ELR (cell line): Measurements from ENCODE around the gene FSIP1.

Experiments used
- DNase-seq: peaks from one replicate; pipeline ENCODE4 v3.0.0-alpha.2; 2015; ENCODE audit warnings: low read depth

The FSIP1 gene

DNA sequence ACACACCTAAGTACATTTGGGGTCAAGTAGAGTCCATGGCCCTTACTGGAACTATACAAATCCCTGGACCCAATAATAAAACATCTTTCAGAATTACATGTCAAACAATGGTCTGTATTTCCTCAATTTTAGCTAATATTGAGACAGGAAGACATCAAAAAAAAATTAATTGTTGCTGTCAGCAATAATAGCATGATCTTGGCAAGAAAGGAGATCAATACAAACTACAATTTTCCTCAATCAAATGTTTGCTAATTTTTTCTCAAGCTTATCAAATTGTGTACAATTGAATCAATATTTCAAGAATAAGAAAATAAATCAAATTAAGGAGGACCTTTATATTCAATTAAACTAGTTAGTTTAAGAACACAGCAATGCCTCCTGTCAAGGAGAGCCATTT is 62.6 kb downstream of the FSIP1 start:
- DNase-seq = no peak

DNA sequence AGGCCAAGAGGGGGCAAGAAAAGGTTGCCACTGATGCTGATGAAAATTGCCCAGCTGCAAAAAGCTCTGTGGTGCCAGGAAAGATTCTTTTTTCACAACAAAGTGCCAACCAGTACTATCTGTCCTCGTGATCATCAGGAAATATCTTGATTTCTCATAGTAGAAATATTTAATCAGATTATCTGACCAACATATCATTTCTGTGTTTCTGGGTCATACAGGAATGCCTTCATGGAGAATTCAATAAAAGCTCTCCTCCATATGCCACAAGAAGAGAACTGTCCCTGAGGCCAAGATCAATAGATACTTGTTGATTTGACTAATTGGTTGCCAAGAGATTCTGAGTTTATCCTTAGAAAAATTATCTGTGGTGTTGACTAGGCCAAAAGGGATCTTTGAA is 63.5 kb downstream of the FSIP1 start:
- DNase-seq = no peak

DNA sequence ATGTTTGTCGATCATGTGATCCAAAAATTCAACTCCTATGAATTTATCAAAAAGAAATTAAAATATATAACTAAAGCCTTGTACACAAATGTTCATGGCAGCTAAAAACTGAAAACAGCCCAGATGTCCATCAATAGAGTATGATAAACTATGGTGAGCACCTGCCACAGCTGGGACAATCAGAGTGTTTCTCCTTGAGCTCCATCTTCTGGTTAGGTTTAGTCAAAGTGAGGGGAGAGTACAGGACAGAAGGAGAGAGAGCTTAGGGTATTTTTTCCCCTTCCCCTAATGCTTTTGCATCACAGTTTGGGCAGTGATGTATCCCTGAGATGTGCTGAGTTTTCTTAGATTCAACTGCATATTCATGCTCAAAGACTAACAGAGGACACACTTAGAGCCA is 65.5 kb downstream of the FSIP1 start:
- no peak for DNase-seq

DNA sequence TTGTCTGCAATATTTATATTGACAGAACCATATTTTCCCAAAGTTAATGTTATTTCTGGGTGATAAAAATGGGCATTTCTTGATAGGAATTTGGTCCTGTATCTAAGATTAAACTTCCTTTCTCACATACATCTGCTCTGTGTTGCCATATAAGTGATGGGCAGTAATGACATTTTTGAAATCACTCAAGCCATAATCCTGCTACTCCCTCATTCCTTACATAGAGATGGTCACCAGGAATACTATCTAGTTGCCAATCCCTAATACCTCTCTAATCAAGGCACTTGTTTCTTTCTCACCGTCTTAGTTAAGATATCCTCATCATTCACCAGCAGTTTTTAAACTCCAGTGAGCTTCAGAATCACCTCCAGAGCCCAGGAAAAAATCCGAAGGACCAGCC is 68.4 kb downstream of the FSIP1 start:
- no peak for DNase-seq

DNA sequence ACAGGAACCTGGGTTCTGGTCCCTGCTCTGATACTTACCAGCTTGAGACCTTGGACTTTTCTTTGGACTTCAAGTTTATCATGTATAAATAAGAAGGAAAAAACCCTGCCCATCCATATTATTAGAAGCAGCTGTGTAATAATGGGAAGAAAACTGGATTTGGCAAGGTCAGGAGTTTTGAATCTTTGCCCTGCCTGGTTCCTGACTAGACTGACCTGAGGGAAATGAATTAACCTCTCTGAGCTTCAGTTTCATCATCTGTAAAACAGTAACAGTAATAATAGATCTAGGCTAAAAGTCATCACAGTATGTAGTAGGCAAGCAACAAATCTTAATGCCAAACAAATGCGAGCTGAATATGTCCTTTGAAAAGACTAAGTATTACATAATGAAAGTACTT is 68.8 kb downstream of the FSIP1 start:
- DNase-seq = no peak

DNA sequence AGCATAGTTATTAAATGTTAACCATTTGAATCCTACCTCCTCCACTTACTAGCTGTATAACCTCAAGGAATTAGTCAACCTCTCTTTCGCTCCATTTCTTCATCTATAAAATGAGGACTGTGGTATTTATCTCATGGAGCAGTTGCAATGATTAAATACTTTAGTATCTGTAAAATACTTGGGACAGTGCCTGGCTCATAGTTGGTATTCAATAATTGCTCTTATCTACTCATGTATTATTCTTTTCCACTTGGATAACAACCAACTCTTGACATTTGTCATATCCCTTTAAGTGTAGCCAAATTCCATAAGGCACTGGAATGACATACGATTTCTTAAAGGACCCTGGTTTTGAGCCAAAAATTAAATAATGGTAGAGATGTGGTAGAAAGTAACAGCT is 72.0 kb downstream of the FSIP1 start:
- no peak for DNase-seq

DNA sequence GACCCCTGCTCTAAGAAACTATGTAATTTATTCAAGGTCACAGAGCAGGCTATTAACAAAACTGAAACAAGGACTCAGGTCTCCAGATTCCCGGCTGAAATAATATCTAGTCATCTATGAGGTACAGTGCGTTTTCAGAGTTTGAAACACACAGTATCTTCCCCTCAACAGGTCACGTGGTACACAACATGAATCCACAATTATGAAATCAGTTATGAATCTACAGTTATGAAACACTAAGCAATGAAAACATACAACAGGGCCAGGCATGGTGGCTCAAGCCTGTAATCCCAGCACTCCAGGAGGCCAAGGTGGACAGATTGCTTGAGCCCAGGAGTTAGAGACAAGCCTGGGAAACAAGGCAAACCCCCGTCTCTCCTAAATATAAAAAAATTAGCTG is 72.7 kb downstream of the FSIP1 start:
- DNase-seq = no peak

DNA sequence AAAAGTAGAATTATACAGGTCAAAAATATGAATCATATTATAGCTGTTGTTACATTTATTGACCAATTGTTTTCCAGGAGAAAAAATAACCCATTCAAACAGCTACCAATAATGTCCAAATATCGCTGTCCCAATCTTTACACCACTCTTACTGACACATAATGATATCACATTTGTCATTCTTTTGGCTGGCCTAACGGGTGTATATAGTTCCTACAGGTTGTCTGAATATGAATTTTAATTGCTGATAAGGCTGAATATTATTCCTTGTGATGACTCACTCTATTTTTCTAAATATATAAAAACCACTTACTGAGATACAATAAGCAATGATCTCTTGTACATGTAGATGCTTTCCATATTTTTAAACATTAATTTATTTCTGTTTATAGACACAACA is 76.4 kb downstream of the FSIP1 start:
- DNase-seq = no peak

DNA sequence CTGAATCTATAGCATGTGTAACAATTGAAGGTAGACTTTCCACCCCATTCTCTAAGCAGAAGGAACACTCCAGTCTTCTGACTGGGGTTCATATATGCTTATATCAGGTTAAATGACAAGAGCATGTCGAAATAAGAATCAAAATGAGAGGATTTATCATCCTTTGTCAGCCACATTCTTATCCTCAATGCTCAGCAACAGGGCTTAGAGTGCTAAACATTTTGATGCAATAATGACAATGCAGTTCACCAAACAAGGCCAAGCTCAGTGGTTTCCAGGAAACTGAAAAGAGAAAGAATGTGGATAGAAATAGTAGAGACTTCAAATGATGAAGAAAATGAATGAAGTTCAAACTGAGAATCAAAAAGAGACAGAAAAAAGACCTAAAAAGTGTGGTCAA is 78.0 kb downstream of the FSIP1 start:
- no peak for DNase-seq

DNA sequence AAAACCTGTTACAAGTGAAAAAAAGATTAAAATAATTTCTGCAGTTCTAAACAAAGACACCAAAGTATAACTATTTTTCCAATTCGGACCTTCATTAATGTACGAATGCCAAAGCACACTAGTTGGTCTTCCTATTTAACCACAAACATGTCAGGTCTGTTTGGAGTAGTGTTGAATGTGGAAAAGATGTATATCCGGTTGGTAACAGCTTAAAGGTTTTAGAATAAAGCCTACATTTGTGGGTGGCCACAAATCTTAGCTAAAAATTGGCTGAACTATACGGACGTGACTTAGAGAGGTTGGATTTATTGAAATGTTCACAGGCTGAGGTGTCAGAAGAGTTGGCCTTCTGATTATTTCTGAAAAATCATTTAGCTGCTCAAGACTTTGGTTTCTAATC is 78.4 kb downstream of the FSIP1 start:
- no peak for DNase-seq

DNA sequence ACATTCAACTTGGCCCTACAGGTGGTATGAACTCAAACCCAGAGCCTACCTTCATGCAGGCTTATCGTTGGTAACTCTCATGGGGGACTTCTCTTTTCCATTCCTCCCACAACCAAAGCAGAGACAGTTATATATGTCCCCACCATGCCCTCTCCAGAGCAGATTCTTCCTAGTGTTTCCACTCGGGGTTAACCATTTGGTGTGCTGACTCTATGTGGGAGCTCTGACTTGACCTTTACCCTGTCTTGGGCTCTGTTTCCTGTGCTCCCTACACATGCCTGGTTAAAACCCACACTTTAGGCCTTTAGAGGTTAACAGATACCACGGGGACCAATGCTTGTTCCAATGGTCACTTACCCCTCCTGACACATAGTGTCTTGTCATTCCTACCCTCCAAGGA is 80.7 kb downstream of the FSIP1 start:
- DNase-seq = no peak

DNA sequence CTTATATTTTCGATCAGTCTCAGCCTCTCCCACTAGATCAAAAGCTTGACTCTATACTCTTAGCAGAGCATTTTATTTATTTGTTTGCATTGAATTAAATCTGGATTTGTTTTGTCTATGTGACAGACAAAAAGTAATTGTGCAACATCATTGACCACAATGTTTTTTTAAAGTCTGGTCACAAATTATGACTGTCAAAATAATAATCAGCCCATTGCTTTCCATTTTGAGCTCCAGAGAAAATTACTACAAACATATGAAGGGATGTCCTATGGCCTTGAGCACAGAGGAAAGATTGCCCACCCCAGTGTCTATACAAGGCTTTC is 82.3 kb downstream of the FSIP1 start:
- DNase-seq = no peak

DNA sequence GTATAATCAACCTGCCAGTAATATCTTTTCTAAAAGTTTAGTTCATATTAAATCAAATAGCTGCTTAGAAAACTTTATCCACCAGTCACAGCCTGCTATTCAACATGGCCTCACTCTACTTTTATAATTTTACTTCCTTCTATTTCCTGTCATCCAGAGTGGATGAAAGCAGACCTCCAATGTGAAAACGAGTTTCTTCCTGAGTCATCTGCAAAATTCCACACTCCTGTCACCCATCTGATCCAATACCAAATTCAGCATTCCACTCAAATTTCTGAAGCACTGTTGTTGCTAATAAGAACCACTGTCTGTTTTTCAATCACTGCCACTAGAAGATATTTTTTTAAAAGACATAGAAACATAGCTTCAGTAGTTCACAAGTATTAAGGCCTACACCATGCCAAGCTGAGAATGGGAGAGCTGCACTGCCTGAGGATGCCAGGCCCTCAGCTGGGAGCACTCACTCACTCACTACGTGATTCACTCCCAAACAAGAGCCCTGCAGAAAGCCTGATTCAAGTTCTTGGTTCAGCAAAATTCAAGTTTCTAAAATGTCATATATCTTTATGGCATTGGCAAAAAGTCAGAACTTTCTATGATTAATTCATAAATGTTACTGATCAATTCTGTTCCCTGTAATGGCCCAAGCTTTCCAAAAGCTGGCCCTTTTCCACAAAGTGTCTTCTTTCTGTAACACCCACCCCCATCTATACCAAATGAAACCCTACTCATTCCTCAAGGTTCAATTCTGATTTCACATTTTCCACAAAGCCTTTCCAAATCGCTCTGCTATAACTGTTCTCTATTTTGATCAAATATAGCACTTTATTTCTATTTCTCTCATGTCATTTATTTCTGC is 82.9 kb downstream of the FSIP1 start:
- DNase-seq = no peak

DNA sequence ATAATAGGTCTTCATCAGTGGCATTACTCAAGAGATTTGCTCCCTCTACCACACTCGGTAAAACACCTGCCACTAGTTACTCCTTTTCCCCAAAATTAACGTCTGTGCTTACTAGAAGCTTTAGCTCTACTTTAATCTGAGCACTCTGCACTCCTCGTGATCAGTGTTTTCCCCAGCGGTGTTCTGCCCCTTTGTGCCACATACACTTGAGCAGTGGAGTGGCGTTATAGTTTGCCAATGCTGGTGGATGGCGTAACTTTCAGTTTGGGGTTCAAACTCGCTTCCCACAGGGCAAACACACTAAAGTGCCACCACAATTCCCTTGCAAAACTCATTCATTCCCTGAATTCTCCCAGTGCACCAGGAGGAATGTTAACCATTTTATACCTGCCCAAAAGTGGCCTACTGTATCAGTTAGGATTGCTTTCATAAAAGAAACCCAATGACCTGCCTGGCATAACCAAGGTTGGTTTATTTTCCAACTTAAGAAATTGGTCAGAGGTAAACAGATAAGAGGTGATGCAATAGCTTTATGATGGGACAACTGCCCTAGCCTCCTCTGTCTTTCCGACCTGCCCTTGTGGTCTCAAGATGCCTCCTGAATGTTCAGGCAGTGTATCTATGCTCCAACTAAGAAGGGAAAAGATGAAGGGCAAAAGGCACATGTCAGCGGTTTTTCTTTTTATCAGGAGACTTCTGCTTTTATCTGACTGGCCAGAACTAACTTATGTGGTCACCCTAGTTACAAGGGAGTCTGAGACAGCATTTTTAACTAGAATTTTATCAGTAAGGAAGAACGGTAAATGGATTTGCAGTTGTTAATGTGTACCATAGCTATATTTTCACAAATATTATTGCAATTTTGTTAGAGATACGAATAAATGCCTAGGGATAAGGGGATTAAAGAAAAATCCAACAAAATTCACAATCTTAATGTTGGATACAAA is 83.9 kb downstream of the FSIP1 start:
- no peak for DNase-seq

DNA sequence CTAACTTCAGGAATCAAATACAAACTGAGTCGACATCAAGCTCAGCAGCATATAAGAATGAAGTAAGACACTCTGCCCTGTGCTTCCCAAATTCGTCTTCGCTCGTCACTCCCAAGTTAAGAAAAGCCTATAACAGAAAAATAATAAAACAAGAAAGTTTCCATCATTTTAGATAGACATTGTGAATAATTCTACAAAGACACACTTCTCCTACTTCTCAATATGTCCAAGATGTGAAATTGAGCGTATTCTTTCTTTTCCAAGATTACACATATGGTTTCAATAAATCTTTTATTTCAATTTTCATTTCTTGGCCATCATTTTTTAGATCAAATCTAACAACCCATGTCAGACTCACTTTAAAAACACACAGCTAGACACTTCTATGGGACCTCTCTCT is 85.1 kb downstream of the FSIP1 start:
- DNase-seq = no peak

DNA sequence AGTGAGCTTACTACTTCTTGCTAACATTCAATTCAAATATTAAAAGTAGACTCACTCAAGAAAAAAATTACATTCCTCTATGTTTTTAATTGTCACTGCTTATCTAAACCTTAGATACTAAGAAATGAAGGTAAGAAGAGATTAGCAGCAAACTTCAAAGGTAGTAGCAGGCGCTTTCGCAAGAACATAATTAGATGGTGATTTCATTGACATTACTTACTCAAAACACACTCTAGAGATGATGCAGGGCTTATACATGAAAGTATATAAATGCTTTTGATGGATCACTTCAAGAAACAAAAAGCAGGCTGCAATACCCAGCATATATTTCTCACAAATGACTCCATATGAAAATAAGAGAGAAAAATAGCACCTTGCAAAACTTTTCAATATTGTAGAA is 86.8 kb downstream of the FSIP1 start:
- no peak for DNase-seq

DNA sequence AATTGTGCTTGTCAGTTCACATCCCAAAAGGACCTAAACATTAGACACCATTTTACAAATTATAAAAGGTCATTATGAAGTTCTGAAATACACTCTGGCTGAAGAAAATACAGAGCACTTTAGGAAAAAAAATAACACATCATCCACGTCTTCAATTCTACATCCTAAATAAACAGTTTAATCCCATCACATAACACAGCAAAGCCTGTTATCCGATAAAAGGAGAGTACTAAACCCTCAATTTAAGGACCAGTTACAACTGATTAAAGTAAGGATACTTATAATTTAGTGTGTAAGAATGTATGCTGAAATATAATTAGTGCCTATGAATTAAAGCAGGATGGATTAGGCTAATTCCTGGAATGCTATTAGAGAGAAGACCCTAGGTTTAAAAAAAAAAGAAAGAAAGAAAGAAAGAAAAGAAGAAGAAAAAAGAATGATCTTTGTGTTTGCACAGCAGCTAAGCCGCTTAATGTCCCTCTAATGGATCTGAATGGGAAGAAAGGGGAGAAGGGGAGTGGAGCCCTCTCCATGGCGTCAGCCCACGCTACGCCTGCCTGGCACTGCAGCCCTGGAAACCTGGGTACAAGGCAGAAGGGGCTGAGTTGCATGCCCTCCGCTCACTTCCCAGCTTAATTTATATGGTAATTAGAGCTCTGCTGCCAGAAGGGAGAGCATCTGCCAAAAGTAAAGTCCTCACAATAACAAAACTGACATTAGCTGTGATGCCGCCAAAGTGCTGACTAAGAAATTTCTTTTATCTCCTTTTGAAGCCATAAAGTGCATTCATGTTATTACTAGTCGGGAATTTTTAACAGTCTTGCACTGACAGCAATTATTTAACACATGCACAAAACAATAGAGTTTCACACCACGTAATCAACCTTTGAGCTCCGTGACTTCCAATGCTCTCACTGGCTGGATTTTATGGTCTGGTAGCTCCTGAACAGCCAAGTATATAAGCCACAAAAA is 90.0 kb downstream of the FSIP1 start:
- no peak for DNase-seq

DNA sequence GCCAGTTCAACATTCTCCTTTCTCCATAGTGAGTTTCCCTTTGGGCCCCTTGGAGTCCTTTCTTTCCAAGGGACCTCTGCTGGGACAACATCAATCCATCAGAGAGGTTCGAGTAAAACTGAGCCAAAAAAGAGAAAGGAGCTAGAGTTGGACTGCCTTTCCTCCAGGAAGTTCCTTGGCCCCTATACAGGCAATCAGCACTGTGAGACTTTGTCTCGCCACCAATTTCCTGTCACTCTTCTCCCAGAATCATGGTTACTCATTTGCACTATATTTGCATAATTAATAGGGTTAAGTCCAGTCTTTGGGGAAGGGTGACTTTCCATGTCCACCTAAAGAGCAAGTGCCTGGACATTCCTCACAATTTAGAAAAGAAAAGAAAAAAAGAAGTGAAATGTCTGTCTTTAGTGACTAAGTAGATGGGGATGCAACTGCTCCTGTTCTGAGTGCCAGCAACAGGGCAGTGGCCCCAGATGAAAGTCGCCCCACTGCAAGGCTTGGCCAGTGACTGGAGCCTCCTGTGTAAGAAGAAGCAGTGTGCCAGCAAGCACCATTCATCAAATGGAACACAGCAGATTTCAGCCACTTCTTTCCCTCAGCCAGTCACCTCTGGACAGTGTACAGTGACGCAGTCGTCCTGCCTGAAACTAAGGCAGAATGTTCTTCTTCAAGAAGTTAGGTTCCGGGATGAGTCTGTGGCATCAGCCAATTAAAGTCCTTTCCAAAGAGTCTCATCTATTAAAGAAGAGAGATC is 91.6 kb downstream of the FSIP1 start:
- DNase-seq = no peak

DNA sequence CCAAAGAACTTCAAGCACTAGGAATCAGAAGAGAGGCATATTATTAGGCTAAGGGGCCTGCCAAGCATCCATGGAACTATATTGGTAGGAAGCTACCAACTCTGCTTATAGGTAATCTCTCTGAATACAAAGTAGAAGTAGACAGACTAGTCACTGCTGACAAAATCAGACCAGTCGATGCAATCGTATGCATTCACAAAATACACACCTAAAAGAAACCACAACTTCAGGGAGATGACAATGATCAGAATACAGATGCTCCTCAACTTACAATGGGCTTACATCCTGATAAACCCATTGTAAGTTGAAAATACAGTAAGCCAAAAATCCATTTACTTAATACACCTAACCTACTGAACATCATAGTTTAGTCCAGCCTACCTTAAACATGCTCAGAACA is 94.7 kb downstream of the FSIP1 start:
- no peak for DNase-seq

DNA sequence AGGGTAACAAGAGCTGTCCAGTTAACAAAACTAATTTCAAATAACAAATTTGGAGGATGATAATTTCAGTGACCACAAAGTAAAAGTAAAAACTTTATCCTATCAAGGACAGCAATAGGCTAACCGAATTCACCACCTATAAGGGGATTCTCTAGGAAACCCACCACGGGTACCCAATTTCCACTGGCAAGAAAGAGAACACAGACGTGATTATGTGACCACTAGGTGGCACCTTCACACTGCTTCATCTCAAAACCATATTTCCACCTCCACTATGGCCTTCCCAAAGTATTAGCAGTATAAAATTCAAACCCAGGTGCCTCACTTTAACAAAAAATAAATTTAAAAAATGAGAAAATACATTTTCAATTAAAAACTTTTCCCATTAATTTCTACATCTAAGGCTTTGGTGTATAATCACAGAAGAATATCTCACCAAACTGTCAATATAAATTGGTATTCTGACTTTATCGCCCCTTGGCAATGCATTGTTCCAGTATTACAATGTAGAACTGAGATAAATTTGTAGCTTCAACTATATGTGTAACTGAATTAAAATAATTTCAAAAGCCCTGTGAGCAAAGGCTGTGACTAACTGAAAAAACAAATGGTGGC is 96.5 kb downstream of the FSIP1 start:
- DNase-seq = peak; percentile 64

DNA sequence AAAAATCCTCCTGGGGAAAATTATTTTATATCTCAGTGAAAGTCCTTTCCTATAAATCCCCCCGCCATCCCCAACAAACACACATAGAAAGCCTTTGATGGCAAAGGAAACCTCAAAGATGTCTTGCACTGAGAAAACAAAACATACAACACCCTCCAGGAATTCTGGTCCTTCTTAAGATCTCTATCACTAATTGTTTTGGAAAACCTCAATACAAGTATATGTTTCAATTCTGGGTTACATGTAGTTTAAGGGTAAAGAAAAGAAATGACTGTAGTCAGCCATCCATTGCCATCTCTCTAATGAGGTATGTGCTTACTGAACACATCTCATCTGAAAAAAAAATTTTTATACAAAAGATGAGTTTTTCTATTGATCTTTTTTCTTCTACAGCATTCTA is 97.3 kb downstream of the FSIP1 start:
- no peak for DNase-seq
